HCT116 (cell line): ENCODE measurements around the gene COG6.

Experiments
- CEBPB ChIP-seq: IDR thresholded peaks from 2 replicates; pipeline ENCODE4 v1.6.1; 2012; ENCODE audit warnings: low read depth
- CTCF ChIP-seq, 3 experiments: fragments of 200-600 bp in 1 of 3; sonication (generic) in 1 of 3; IDR thresholded peaks in 2 of 3; conservative IDR thresholded peaks in 1 of 3; 2 replicates each; pipeline ENCODE4 v1.5.1; 2012 to 2017; ENCODE audit warnings: low read depth in 2 of 3, low read length in 2 of 3, antibody characterized with exemption in 1 of 3, borderline replicate concordance in 1 of 3, control low read depth in 1 of 3, mild to moderate bottlenecking in 1 of 3, mixed read lengths in 1 of 3, mixed run types in 1 of 3, moderate library complexity in 1 of 3; ENCODE audit not compliant: insufficient read depth in 1 of 3
- MAX ChIP-seq: IDR thresholded peaks from 2 replicates; pipeline ENCODE4 v1.6.1; 2012
- POLR2A ChIP-seq: IDR thresholded peaks from 2 replicates; pipeline ENCODE4 v1.7.0; 2011; ENCODE audit warnings: borderline replicate concordance; ENCODE audit not compliant: insufficient read depth, insufficient read length; ENCODE audit errors: extremely low read depth
- POLR2AphosphoS5 ChIP-seq: IDR thresholded peaks from 2 replicates; pipeline ENCODE4 v1.6.1; 2011; ENCODE audit warnings: mild to moderate bottlenecking, low read depth, low read length, moderate library complexity
- REST ChIP-seq: IDR thresholded peaks from 2 replicates; pipeline ENCODE4 v1.6.1; 2012; ENCODE audit warnings: low read depth
- SIN3A ChIP-seq: IDR thresholded peaks from 2 replicates; pipeline ENCODE4 v1.6.1; 2012; ENCODE audit warnings: low read depth
- SRF ChIP-seq: IDR thresholded peaks from 2 replicates; pipeline ENCODE4 v1.6.1; 2012; ENCODE audit warnings: low read depth
- ZNF274 ChIP-seq: fragments of 200-500 bp; sonication (Bioruptor generic); IDR thresholded peaks from 2 replicates; pipeline ENCODE4 v1.6.1; 2014; ENCODE audit warnings: mild to moderate bottlenecking, low read depth, low read length, inconsistent platforms

GRCh38 chr13:39770221-39771090, 115.0 kb downstream of the COG6 start:
- no peak for TF ChIP-seq CTCF (IDR thresholded peaks at IDR 0.05 in 2 of 3, conservative IDR thresholded peaks at IDR 0.05 in 1 of 3; ENCODE audit: borderline replicate concordance in 1 of 3, insufficient read depth in 1 of 3, low read depth in 2 of 3, low read length in 2 of 3)
- no peak for TF ChIP-seq POLR2A
- no peak for TF ChIP-seq REST
- TF ChIP-seq SIN3A: no peak
- TF ChIP-seq SRF: no peak
- TF ChIP-seq MAX: no peak
- no peak for TF ChIP-seq CEBPB
- no peak for TF ChIP-seq POLR2AphosphoS5
- no peak for TF ChIP-seq ZNF274
